SJSA1 (cell line): ENCODE data around the gene MATCAP1. TPM values are rescaled to one million over a fixed set of nuclear protein-coding genes. Genes with fewer than 3 reads are reported as not detected.

Source experiments
- DNase-seq, 2 experiments: peaks; one replicate each; pipeline ENCODE4 v3.0.0-alpha.2; 2015 to 2020; ENCODE audit warnings: low spot score in 2 of 2, low read depth in 1 of 2
- H3K27ac ChIP-seq: fragments of 250-450 bp; sonication (Bioruptor Pico); 2 replicates; pipeline ENCODE4 v1.5.1; 2020; ENCODE audit warnings: mild to moderate bottlenecking, moderate library complexity
- H3K27me3 ChIP-seq: fragments of 250-450 bp; sonication (Bioruptor Pico); replicated peaks from 2 replicates; pipeline ENCODE4 v1.5.1; 2020; ENCODE audit warnings: mild to moderate bottlenecking, moderate library complexity
- H3K36me3 ChIP-seq: fragments of 250-450 bp; sonication (Bioruptor Pico); 2 replicates; pipeline ENCODE4 v1.5.1; 2020; ENCODE audit warnings: mild to moderate bottlenecking
- H3K4me1 ChIP-seq: fragments of 250-450 bp; sonication (Bioruptor Pico); replicated peaks from 2 replicates; pipeline ENCODE4 v1.6.1; 2021; ENCODE audit warnings: mild to moderate bottlenecking
- H3K4me3 ChIP-seq: fragments of 250-450 bp; sonication (Bioruptor Pico); 2 replicates; pipeline ENCODE4 v1.5.1; 2020; ENCODE audit warnings: mild to moderate bottlenecking
- H3K9me3 ChIP-seq: fragments of 250-450 bp; sonication (Bioruptor Pico); replicated peaks from 2 replicates; pipeline ENCODE4 v1.5.1; 2020; ENCODE audit warnings: mild to moderate bottlenecking
- total RNA-seq: library from RNA; depleted of rRNA; stranded (reverse); fragments of >200 nt; shearing (Covaris generic); gene quantifications from 2 replicates; pipeline ENCODE4 v1.2.3, GENCODE V29; 2014

MATCAP1 gene
- total RNA-seq, 1 experiment from 2014 or later, result 11.3 TPM

GRCh38 chr16:67191411-67191994 is 7.7 kb upstream of the MATCAP1 start:
- H3K9me3 ChIP-seq, result peaks cover 5% of the 10 kb centered on the region
- H3K4me3 ChIP-seq, result peak overlapping the region; percentile 93
- peaks cover 45% of the 10 kb centered on the region for H3K36me3 ChIP-seq
- no peak for DNase-seq
- H3K27ac ChIP-seq, result no peak overlapping the region
- H3K4me1 ChIP-seq, result peaks cover 34% of the 10 kb centered on the region
- H3K27me3 ChIP-seq, result no peaks in the 10 kb centered on the region

DNA sequence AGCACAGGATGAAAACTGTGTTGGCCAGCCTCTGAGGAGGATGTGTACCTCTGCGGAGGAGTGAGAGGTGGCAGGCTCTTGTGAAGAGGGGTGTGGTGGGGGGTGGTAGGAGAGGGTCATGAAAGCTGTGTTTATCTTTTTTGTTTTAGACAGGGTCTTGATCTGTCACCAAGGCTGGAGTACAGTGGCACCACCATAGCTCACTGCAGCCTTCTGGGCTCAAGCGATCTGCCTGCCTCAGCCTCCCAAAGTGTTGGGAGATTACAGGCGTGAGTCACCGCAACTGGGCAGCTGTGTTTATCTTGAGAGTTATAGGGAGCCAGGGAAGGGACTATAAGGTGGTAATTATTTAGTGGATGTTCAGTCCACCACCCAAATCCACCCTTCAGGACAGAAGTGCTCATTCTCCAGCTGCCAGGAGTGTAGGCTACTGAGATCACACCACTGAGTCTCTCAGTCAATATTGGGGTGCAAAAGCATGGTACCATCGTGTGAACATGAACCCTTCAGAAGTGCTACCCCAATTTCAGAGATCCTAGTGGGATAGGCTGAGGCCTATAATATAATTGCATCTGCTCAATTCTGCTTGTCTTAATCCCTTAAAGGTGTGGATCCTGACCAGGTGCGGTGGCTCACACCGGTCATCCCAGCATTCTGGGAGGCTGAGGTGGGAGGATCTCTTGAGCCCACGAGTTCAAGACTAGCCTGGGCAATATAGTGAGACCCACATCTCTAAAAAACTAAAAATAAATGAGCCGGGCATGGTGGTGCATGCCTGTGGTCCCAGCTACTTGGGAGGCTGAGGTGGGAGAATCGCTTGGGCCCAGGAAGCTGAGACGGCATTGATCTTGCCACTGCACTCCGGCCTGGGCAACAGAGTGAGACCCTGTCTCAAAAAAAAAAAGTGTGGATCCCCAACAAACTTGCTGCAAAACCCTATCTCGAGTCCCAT is 7.0 kb upstream of the MATCAP1 start:
- no peak overlapping the region for H3K4me3 ChIP-seq
- no peaks in the 10 kb centered on the region for H3K27me3 ChIP-seq
- peak in 1 of 2 experiments; percentile 29 for DNase-seq
- H3K27ac ChIP-seq, result no peak overlapping the region
- peaks cover 5% of the 10 kb centered on the region for H3K9me3 ChIP-seq
- peaks cover 42% of the 10 kb centered on the region for H3K4me1 ChIP-seq
- peaks cover 37% of the 10 kb centered on the region for H3K36me3 ChIP-seq

DNA sequence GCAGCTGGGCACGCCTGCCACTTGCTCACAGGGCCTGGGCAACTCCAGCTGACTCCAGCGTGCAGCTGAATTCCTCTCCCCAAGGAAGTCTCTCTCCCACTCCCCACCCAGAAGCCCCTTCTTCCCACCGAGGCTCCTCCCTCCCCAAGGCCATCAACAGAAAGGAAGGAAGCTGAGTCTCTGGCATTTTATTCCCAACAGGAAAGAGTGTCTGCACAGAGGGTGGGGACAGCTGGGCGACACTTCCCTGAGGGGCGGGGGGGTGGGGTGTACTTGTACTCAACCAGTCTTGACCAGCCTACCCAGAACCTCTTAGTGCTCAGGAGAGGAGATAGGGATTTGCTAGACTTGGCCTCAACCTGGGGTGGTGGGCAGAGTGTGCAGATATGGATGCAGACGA is 6.3 kb upstream of the MATCAP1 start, which contains the start of gene EXOC3L1:
TSS of gene EXOC3L1 (minus strand) at position 96 of the 400 bp plus-strand sequence. CDS start 460 bp downstream, outside the sequence.
- Histone ChIP-seq H3K9me3 (peaks cover 5% of the 10 kb centered on the region), H3K36me3 (peaks cover 30% of the 10 kb centered on the region), H3K27me3 (no peaks in the 10 kb centered on the region), H3K4me3 (no peak within 1 kb of the TSS), H3K4me1 (peaks cover 49% of the 10 kb centered on the region), H3K27ac (no peak within 1 kb of the TSS)
- DNase-seq, result no peak

DNA sequence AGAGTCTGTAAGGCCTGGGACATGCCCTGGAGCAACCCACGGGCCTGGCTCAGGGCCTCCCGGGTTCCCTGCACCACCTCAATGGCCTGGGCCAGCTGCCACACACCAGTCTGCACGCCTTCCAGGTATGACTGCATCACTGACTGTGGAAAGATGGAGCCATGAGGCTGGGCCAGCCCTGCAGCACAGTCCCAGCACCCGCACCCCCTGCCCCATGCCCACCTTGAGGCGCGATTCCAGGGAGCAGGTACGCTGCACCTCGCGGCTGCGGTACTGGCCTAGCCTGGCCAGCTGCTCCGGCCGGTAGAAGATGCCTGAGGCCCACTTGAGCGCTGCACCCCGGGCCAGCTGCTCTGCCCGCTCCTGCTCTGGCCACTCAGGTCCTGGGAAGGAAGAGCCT is 5.0 kb upstream of the MATCAP1 start:
- Histone ChIP-seq H3K9me3 (peaks cover 5% of the 10 kb centered on the region), H3K27me3 (no peaks in the 10 kb centered on the region), H3K4me1 (peaks cover 60% of the 10 kb centered on the region), H3K4me3 (no peak overlapping the region), H3K36me3 (peaks cover 18% of the 10 kb centered on the region), H3K27ac (no peak overlapping the region)
- no peak for DNase-seq

DNA sequence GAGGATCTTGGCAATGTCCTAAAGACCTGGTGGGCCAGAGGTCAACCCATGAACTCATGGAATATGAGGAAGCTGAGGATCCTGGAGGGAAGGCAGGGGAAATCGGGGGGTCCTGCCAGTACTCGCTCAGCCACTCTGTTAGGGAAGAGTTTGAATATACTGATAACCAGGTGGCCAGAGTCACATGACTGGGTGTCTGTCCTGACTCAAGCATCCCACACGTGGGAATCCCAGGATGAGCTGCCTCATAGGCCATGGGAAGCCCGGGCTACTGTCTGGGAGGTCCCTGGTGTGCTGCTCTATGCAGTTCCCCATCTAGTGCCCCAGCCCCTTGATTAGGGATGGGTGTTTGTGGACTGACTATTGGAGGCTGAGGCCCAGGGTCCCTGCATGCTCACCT is 4.6 kb upstream of the MATCAP1 start:
- H3K27me3 ChIP-seq, result no peaks in the 10 kb centered on the region
- H3K27ac ChIP-seq, result no peak overlapping the region
- H3K4me3 ChIP-seq, result no peak overlapping the region
- peaks cover 16% of the 10 kb centered on the region for H3K36me3 ChIP-seq
- DNase-seq, result no peak
- H3K4me1 ChIP-seq, result peaks cover 55% of the 10 kb centered on the region
- H3K9me3 ChIP-seq, result peaks cover 5% of the 10 kb centered on the region

- Histone ChIP-seq H3K27ac (no peak overlapping the region), H3K27me3 (no peaks in the 10 kb centered on the region), H3K4me1 (peaks cover 55% of the 10 kb centered on the region), H3K9me3 (peaks cover 3% of the 10 kb centered on the region; the same call in 1 of the 2 replicates), H3K36me3 (peaks cover 6% of the 10 kb centered on the region), H3K4me3 (no peak overlapping the region)
- no peak for DNase-seq
Observed at GRCh38 chr16:67187175-67187890, 3.6 kb upstream of the MATCAP1 start.

GRCh38 chr16:67186550-67186950 is 2.8 kb upstream of the MATCAP1 start:
- H3K9me3 ChIP-seq, result no peaks in the 10 kb centered on the region
- H3K27ac ChIP-seq, result no peak overlapping the region
- peaks cover 3% of the 10 kb centered on the region; the same call in 1 of the 2 replicates for H3K36me3 ChIP-seq
- no peak overlapping the region for H3K4me3 ChIP-seq
- H3K4me1 ChIP-seq, result peaks cover 54% of the 10 kb centered on the region
- peak in 1 of 2 experiments; percentile 33 for DNase-seq
- no peaks in the 10 kb centered on the region for H3K27me3 ChIP-seq

GRCh38 chr16:67185651-67186134 is 1.9 kb upstream of the MATCAP1 start:
- no peak overlapping the region for H3K27ac ChIP-seq
- H3K4me3 ChIP-seq, result no peak overlapping the region
- no peaks in the 10 kb centered on the region for H3K27me3 ChIP-seq

GRCh38 chr16:67184995-67185650 is 1.4 kb upstream of the MATCAP1 start:
- DNase-seq, result peak; percentile 81 to 95
- peaks cover 3% of the 10 kb centered on the region; the same call in 1 of the 2 replicates for H3K36me3 ChIP-seq
- H3K9me3 ChIP-seq, result no peaks in the 10 kb centered on the region
- H3K4me1 ChIP-seq, result peaks cover 42% of the 10 kb centered on the region
- H3K27me3 ChIP-seq, result no peaks in the 10 kb centered on the region
- H3K4me3 ChIP-seq, result no peak overlapping the region
- H3K27ac ChIP-seq, result no peak overlapping the region

More at GRCh38 chr16:67185651-67186134, 1.9 kb upstream of the MATCAP1 start:
- Histone ChIP-seq H3K9me3 (no peaks in the 10 kb centered on the region), H3K4me1 (peaks cover 47% of the 10 kb centered on the region), H3K36me3 (peaks cover 3% of the 10 kb centered on the region; the same call in 1 of the 2 replicates)
- DNase-seq, result no peak

- Histone ChIP-seq H3K27me3 (no peaks in the 10 kb centered on the region), H3K36me3 (peaks cover 4% of the 10 kb centered on the region; the same call in 1 of the 2 replicates), H3K9me3 (no peaks in the 10 kb centered on the region), H3K4me3 (peak overlapping the region; percentile 96), H3K27ac (no peak overlapping the region), H3K4me1 (peaks cover 42% of the 10 kb centered on the region)
- DNase-seq, result no peak
Observed at GRCh38 chr16:67184453-67184994, 761 bp upstream of the MATCAP1 start.

GRCh38 chr16:67183284-67183626 is 508 bp downstream of the MATCAP1 start:
- Histone ChIP-seq H3K27ac (peak overlapping the region; percentile 99), H3K9me3 (no peaks in the 10 kb centered on the region), H3K27me3 (no peaks in the 10 kb centered on the region), H3K4me1 (peaks cover 42% of the 10 kb centered on the region), H3K36me3 (peaks cover 6% of the 10 kb centered on the region; the same call in 1 of the 2 replicates), H3K4me3 (peak overlapping the region; percentile 96)
- no peak for DNase-seq

GRCh38 chr16:67182288-67182687 is 1.5 kb downstream of the MATCAP1 start:
- peaks cover 42% of the 10 kb centered on the region for H3K4me1 ChIP-seq
- no peaks in the 10 kb centered on the region for H3K27me3 ChIP-seq
- no peak overlapping the region for H3K27ac ChIP-seq
- no peak overlapping the region for H3K4me3 ChIP-seq
- H3K9me3 ChIP-seq, result no peaks in the 10 kb centered on the region
- H3K36me3 ChIP-seq, result peaks cover 10% of the 10 kb centered on the region; the same call in 1 of the 2 replicates
- no peak for DNase-seq

DNA sequence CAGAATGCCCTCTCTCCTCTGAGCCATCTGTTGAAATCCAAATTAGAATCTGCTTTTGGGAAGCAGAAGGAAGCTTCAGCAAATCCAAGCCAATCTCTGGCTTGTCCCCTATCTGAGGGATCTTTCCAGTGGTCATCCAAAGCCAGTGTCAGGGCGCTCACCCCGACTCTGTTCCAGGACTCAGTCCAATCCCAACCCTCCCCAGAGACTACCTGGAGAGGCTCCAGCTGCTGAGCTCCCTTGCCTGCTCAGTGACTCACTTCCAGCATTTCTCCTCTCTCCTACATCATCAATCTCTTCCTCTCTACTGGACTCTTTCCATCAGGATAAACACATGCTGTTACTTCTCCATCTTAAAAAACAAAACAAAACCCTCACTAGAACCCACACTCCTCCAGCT is 2.4 kb downstream of the MATCAP1 start:
- Histone ChIP-seq H3K27me3 (no peaks in the 10 kb centered on the region), H3K36me3 (peaks cover 10% of the 10 kb centered on the region; the same call in 1 of the 2 replicates), H3K4me3 (no peak overlapping the region), H3K27ac (no peak overlapping the region), H3K9me3 (no peaks in the 10 kb centered on the region), H3K4me1 (peaks cover 33% of the 10 kb centered on the region)
- no peak for DNase-seq
